Ramos (cell line): ENCODE data around the gene PDE6A.

Experiments used
- in situ Hi-C: fragments of 300-500 bp; cut with MboI; formaldehyde crosslinking; loops from one replicate; pipeline ENCODE4 v1.14.3; 2022; ENCODE audit warnings: low sequenced_read_pairs; ENCODE audit not compliant: unreplicated experiment

Gene PDE6A

DNA sequence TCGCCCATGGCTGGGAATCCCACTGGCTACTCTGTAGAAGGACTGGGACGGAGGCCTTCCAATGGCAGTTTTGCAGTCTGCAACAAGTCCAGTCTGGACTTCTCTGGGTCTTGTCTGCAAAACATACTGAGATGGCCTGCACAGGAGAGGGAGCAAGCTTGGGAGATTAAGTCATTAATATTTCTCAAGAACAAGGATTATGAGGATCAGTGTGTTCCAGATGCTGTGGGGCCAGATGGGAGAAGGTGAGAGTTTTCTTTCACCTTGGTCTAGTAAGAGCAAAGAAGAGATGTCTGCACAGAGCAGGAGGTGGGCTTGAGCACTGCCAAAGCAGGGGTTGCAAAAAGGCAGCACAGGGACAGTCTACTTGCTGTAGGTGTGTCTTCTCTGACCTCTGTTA, at the start of gene PDE6A:
Gene PDE6A (minus strand): TSS at position 128 of the 400 bp plus-strand sequence. CDS start 120 bp downstream, at position 8.
- in situ Hi-C loops: no loop called here

- in situ Hi-C loops: no loop called here
These were observed 48.9 kb upstream of the PDE6A start for GRCh38 chr5:149993471-149993870.

- in situ Hi-C loops: no loop called here
These were observed 46.2 kb upstream of the PDE6A start for GRCh38 chr5:149990518-149991376.

DNA sequence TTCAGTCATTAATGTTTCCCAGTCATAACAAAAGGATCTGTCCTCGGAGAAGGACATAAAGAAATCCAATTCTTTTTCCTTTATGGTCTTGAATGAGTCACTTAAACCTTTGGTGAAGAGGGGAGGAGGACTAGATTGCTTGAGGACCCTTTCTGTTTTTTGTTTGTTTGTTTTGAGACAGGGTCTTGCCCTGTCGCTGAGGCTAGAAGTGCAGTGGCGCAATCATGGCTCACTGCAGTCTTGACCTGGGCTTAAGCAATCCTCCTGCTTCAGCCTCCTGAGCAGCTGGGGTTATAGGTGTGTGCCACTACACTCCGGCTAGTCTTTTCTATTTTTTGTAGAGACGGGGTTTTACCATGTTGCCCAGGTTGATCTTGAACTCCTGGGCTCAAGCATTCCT, 43.5 kb upstream of the PDE6A start:
- in situ Hi-C loops: loop anchor here (5.0 kb wide), 2 partner anchors 151 to 351 kb away; no protein-coding TSS in a partner anchor

GRCh38 chr5:149982505-149982904, 37.9 kb upstream of the PDE6A start:
- in situ Hi-C loops: no loop called here

GRCh38 chr5:149981206-149981605, 36.6 kb upstream of the PDE6A start:
- in situ Hi-C loops: no loop called here

DNA sequence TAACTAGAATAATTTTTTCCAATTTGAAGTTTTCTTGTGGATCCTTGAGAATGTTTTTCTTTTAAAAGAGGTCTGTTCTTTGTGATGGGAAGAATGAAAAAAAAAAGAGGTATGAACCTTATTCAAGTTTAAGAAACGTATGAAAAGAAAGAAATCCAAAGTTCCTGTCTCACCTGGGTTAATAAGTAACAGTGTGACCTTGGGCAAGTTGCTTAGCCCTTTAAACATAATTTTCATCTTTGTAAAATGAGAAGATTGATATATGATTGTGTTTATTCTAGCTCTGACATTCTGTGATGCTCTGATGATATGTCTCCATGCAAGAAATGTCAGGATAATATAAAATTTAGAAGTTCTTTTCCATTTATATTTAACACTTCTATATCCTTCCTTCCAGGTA, 35.3 kb upstream of the PDE6A start:
- in situ Hi-C loops: no loop called here

GRCh38 chr5:149975409-149975808, 30.8 kb upstream of the PDE6A start:
- in situ Hi-C loops: no loop called here

- in situ Hi-C loops: no loop called here
These were observed 24.8 kb upstream of the PDE6A start for GRCh38 chr5:149969181-149969930.

- in situ Hi-C loops: no loop called here
These were observed 22.4 kb upstream of the PDE6A start for GRCh38 chr5:149966946-149967345.

DNA sequence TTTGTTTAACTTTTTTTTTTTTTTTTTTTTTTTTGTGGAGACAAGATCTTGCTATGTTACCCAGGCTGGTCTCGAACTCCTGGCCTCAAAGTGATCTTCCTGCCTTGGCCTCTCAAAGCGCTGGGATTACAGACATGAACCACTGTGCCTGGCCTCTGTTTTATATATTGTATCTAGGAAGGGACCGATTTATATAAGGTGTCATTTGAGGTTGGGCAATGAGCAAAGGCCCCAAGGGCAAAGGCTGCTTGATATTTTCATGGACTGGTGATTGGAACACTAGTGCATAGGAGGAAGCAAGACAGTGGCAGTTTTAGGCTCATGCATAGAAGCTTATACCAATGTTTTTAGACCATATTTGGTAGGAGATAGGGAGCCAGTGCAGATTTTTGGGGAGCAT, 19.1 kb upstream of the PDE6A start:
- in situ Hi-C loops: no loop called here

DNA sequence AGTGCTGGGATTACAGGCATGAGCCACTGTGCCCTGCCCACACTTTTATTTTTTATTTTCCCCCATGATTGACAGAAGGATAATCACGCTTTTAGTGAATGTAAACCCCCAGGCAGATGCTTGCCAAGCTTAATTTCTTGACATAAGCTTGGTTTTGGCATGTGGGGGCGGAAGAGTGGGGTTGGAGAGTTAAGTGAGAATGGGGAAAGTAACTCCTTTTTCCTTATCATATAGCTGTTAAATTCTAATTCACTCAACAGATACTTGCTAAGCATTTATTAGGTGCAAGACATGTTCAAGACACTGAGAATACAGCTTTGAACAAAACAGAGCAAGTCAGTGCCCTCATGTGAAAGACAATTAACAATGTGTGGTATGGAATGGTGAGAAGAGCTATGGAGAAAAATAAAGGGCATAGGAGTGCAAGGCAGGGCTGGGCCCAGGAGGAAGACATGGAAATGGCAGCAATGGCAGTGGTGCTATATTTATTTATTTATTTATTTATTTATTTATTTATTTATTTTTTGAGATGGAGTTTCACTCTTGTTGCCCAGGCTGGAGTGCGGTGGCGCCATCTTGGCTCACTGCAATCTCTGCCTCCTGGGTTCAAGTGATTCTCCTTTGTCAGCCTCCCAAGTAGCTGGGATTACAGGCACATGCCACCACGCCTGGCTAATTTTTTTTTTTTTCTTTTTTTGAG, 18.2 kb upstream of the PDE6A start:
- in situ Hi-C loops: no loop called here

GRCh38 chr5:149961957-149962409, 17.4 kb upstream of the PDE6A start:
- in situ Hi-C loops: no loop called here

DNA sequence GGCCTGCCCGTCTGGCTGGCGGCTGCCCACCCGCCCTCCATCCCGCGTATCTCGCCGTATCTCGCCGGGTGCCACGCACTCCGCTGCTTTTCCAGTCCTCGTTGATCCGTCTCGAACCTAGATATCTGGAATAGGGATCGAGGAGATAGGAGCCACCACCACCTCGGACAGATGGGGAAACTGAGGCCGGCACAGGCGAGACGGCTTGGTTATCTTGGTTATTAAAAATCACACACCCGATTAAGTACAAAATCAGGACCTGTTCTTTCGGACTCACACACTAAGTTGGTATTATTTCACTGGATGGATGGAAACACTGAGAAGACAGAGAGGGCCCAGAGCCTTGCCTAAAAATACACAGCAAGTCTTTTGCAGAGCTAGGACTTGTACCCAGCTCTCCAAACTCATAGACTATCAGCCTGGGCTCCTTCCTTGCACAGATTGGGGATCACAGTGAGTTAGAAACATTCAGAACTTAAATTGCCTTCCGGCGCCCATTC, 16.6 kb upstream of the PDE6A start:
- in situ Hi-C loops: no loop called here

- in situ Hi-C loops: no loop called here
These were observed 15.9 kb upstream of the PDE6A start, which contains the start of gene SLC26A2 for GRCh38 chr5:149960272-149961185. TSS of gene SLC26A2 (plus strand) at chr5:149960758. CDS start at chr5:149977653, 16,895 bp downstream.

DNA sequence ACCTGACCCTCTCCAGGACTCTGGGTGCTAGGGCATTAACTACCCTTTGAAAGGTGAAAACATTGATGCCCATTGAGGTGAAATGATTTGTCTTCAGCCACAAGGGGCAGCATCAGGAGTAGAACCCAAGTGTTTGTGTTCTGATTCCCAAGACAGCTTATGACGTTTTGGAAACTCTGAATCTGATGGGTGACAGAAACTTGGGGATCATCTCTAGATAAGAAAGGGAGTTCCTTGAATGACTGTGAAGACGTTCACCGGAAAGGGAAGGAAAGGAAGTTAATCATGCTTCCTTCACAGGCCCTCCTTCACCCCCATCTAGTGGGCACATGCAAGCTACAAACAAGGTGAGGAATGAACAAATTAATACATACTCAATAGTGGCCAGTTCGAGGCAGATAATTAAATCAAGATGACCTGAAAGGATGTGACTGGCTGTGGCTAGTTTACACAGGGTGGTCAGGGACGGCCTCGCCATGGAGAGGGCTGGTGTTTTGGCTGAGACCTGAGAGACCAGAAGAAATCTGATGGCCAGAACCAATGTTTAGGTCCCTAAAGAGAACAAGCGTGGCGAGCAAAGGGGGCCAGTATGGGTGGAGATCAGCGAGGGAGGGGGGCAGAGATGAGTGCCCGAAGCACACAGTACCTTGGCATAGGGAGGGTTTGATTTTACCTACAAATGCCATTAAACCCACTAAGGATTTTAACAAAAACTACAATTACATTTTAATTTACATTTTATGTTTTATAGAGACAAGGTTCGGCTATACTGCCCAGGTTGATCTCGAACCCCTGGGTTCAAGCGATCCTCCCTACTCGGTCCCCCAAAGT, 15.0 kb upstream of the PDE6A start:
- in situ Hi-C loops: no loop called here

- in situ Hi-C loops: no loop called here
These were observed 13.3 kb upstream of the PDE6A start for GRCh38 chr5:149957855-149958254.

DNA sequence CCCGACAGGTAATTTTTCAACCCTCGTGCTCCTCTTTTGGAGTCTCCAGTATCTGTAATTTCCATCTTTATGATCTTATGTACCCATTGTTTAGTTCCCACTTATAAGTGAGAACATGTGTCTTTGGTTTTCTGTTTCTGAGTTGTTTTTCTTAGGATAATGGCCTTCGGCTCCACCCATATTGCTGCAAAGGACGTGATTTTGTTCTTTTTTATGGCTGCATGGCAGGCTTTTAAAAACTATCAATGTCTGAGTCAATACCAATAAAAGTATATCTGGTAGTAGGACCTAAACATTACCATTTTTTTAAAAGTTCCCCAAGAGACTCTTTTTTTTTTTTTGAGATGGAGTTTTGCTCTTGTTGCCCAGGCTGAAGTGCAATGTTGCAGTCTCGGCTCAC, 12.1 kb upstream of the PDE6A start:
- in situ Hi-C loops: no loop called here

GRCh38 chr5:149954798-149955197, 10.2 kb upstream of the PDE6A start:
- in situ Hi-C loops: no loop called here
